ENCODE data around the gene CHST15. TPM values are rescaled to one million over a fixed set of nuclear protein-coding genes. Genes with fewer than 3 reads are reported as not detected.

Gene CHST15
- total and polyA plus RNA-seq, 8 donors = 2.6 to 30.4 (median 14.6) TPM

- Histone ChIP-seq H3K4me1 (peaks cover 0 to 32% (median 7%) of the 10 kb centered on the region in 4 donors), H3K4me3 (no peak overlapping the region), H3K9me3 (no peaks in the 10 kb centered on the region), H3K36me3 (no peaks in the 10 kb centered on the region), H3K27ac (no peak overlapping the region), H3K27me3 (no peaks in the 10 kb centered on the region)
- DNase-seq = no peak
- no peak for TF ChIP-seq POLR2AphosphoS5 (IDR thresholded peaks at IDR 0.05)
- TF ChIP-seq POLR2A (IDR thresholded peaks at IDR 0.05) = no peak
- no peak for TF ChIP-seq EP300 (IDR thresholded peaks at IDR 0.05)
- intact Hi-C loops (cut with DNase I; ENCODE audit: low total_unique reads) = no loop called here
- 95 to 98% (median 97%) methylated on average over 10 of the region's 10 CpGs for WGBS, 5 donors
These were observed 40.8 kb downstream of the CHST15 start for GRCh38 chr10:124052561-124052960.

GRCh38 chr10:124050021-124051015 lies 43.1 kb downstream of the CHST15 start:
- H3K27me3 ChIP-seq = no peaks in the 10 kb centered on the region
- intact Hi-C loops (cut with DNase I; ENCODE audit: low total_unique reads) = no loop called here
- H3K27ac ChIP-seq = no peak overlapping the region

GRCh38 chr10:124049484-124049883 lies 43.9 kb downstream of the CHST15 start:
- WGBS, 5 donors = 83 to 96% (median 91%) methylated on average over 5 of the region's 5 CpGs
- Histone ChIP-seq H3K4me1 (peaks cover 0 to 31% (median 11%) of the 10 kb centered on the region in 4 donors), H3K9me3 (no peaks in the 10 kb centered on the region), H3K36me3 (peaks cover 0 to 10% (median 2%) of the 10 kb centered on the region in 4 donors), H3K4me3 (no peak overlapping the region), H3K27me3 (no peaks in the 10 kb centered on the region), H3K27ac (peak overlapping the region in 1 of 5 donors; percentile 10)
- TF ChIP-seq EP300 (IDR thresholded peaks at IDR 0.05) (no peak), POLR2A (IDR thresholded peaks at IDR 0.05) (no peak), CTCF (IDR thresholded peaks at IDR 0.05) (no peak), POLR2AphosphoS5 (IDR thresholded peaks at IDR 0.05) (no peak)
- intact Hi-C loops (cut with DNase I; ENCODE audit: low total_unique reads) = no loop called here
- no peak for DNase-seq

More at GRCh38 chr10:124050021-124051015, 43.1 kb downstream of the CHST15 start:
- peaks cover 0 to 28% (median 10%) of the 10 kb centered on the region in 4 donors for H3K4me1 ChIP-seq
- 89 to 94% (median 91%) methylated on average over 17 of the region's 17 CpGs for WGBS, 5 donors
- no peak for DNase-seq
- no peaks in the 10 kb centered on the region for H3K9me3 ChIP-seq
- H3K36me3 ChIP-seq = peaks cover 0 to 8% (median 0%) of the 10 kb centered on the region in 4 donors
- no peak overlapping the region for H3K4me3 ChIP-seq
- no peak for TF ChIP-seq POLR2A (IDR thresholded peaks at IDR 0.05)
- TF ChIP-seq POLR2AphosphoS5 (IDR thresholded peaks at IDR 0.05) = no peak
- no peak for TF ChIP-seq EP300 (IDR thresholded peaks at IDR 0.05)
- no peak for TF ChIP-seq CTCF (IDR thresholded peaks at IDR 0.05)

- H3K9me3 ChIP-seq = no peaks in the 10 kb centered on the region
- no peak for DNase-seq
- no peak overlapping the region for H3K4me3 ChIP-seq
- 47 to 60% (median 53%) methylated on average over 19 of the region's 19 CpGs for WGBS, 5 donors
- TF ChIP-seq POLR2AphosphoS5 (IDR thresholded peaks at IDR 0.05) (peak in 2 of 3 donors; percentile 11 to 20), POLR2A (IDR thresholded peaks at IDR 0.05) (no peak), CTCF (IDR thresholded peaks at IDR 0.05) (no peak), EP300 (IDR thresholded peaks at IDR 0.05) (no peak)
- intact Hi-C loops (cut with DNase I; ENCODE audit: low total_unique reads) = no loop called here
- no peaks in the 10 kb centered on the region for H3K27me3 ChIP-seq
- peak overlapping the region in 2 of 5 donors; percentile 1 to 27 for H3K27ac ChIP-seq
- peaks cover 0 to 34% (median 9%) of the 10 kb centered on the region in 4 donors for H3K4me1 ChIP-seq
- H3K36me3 ChIP-seq = peaks cover 0 to 18% (median 10%) of the 10 kb centered on the region in 4 donors
These were observed 44.8 kb downstream of the CHST15 start for GRCh38 chr10:124048371-124049290.
